ENCODE data around the gene EFCAB6. TPM values are rescaled to one million over a fixed set of nuclear protein-coding genes. Genes with fewer than 3 reads are reported as not detected.

EFCAB6 gene
- total RNA-seq, 1 experiment from 2014 or later = 0.52 TPM

- Histone ChIP-seq H3K9ac (ENCODE audit: low read length) (no peak overlapping the region), H3K9me3 (ENCODE audit: control insufficient read depth in 1 of 2, insufficient read depth in 1 of 2, low read depth in 1 of 2, low read length in 2 of 2) (peaks cover 0 to 3% of the 10 kb centered on the region in 2 experiments; a peak in 1 of 4 replicates), H3K4me3 (replicated peaks in 1 of 2; ENCODE audit: low read depth in 1 of 2, low read length in 2 of 2) (no peak overlapping the region), H3K36me3 (ENCODE audit: control insufficient read depth in 1 of 2, insufficient read depth in 2 of 2, low read length in 2 of 2) (no peaks in the 10 kb centered on the region), H3K9me2 (ENCODE audit: insufficient read depth) (no peaks in the 10 kb centered on the region), H3K4me2 (ENCODE audit: low read length) (no peak overlapping the region), H2AFZ (ENCODE audit: low read depth, low read length, poor library complexity, severe bottlenecking) (no peak overlapping the region), H3K27ac (ENCODE audit: low read depth, low read length) (no peak overlapping the region), H3K27me3 (ENCODE audit: insufficient read depth, low read length) (peaks cover 7% of the 10 kb centered on the region; the same call in 1 of the 2 replicates), H4K20me1 (ENCODE audit: insufficient read depth) (no peaks in the 10 kb centered on the region), H3K4me1 (ENCODE audit: control insufficient read depth in 1 of 2, insufficient read depth in 2 of 2, low read length in 2 of 2) (peaks cover 0 to 6% of the 10 kb centered on the region in 2 experiments; a peak in 1 of 4 replicates), H3K79me2 (ENCODE audit: insufficient read depth, low read length) (peaks cover 73% of the 10 kb centered on the region)
- CTCF ChIA-PET = no interaction called here
- RAD21 ChIA-PET (ENCODE audit: low non-redundant PET in 1 of 2, low total read pairs in 2 of 2, uncharacterized antibody in 2 of 2, unreplicated experiment in 2 of 2) = no interaction called here
- intact Hi-C loops (cut with micrococcal nuclease) = no loop called here
- TF ChIP-seq CBX3 (IDR thresholded peaks at IDR 0.05; ENCODE audit: low read depth) (no peak), CTCF (IDR thresholded peaks at IDR 0.05 in 2 of 3, conservative IDR thresholded peaks at IDR 0.05 in 1 of 3; ENCODE audit: borderline replicate concordance in 1 of 3, insufficient read depth in 1 of 3, low read depth in 2 of 3, low read length in 2 of 3) (no peak), SRF (IDR thresholded peaks at IDR 0.05; ENCODE audit: low read depth) (no peak), EZH2 (IDR thresholded peaks at IDR 0.05) (no peak), EGR1 (IDR thresholded peaks at IDR 0.05; ENCODE audit: low read depth) (no peak), JUND (IDR thresholded peaks at IDR 0.05) (no peak), FOSL1 (IDR thresholded peaks at IDR 0.05; ENCODE audit: low read depth) (no peak), ELF1 (IDR thresholded peaks at IDR 0.05; ENCODE audit: borderline replicate concordance, low read depth) (no peak)
- POLR2A ChIA-PET = no interaction called here
- BruUV-seq (replicated peaks) = no TSS peak
- ATAC-seq (no peak), DNase-seq (ENCODE audit: low read depth, low spot score) (no peak)
Observed at GRCh38 chr22:43854121-43854785, 42.1 kb upstream of the EFCAB6 start.
